GM10266 (cell line): ENCODE results near the gene LAMP1.
"Not testable (repeated sequence)": the region's sequence is repeated elsewhere in the genome, so short reads cannot be mapped to it uniquely, and the experiment has no call there.

Experiments
- DNase-seq: peaks from one replicate; pipeline ENCODE4 v3.0.0; 2012; ENCODE audit errors: extremely low spot score
- CTCF ChIP-seq: IDR thresholded peaks from 2 replicates; pipeline ENCODE4 v1.5.1; 2012; ENCODE audit warnings: mild to moderate bottlenecking, low read depth; ENCODE audit not compliant: control insufficient read depth, insufficient read depth; ENCODE audit errors: missing control alignments

LAMP1 gene

GRCh38 chr13:113343692-113343968, 46.6 kb downstream of the LAMP1 start:
- no peak for TF ChIP-seq CTCF
- DNase-seq, result no peak

GRCh38 chr13:113345486-113345885, 48.4 kb downstream of the LAMP1 start:
- DNase-seq, result no peak
- TF ChIP-seq CTCF, result no peak

GRCh38 chr13:113347736-113348225, 50.7 kb downstream of the LAMP1 start:
- DNase-seq, result not testable (repeated sequence)

GRCh38 chr13:113348591-113348990, 51.6 kb downstream of the LAMP1 start:
- no peak for TF ChIP-seq CTCF
- no peak for DNase-seq

- DNase-seq, result no peak
- no peak for TF ChIP-seq CTCF
These were observed 52.0 kb downstream of the LAMP1 start for GRCh38 chr13:113349050-113349449.

- no peak for TF ChIP-seq CTCF
- no peak for DNase-seq
These were observed 52.5 kb downstream of the LAMP1 start for GRCh38 chr13:113349491-113349890.

- TF ChIP-seq CTCF, result no peak
- DNase-seq, result no peak
These were observed 53.3 kb downstream of the LAMP1 start for GRCh38 chr13:113350065-113350937.

GRCh38 chr13:113350938-113351335, 53.9 kb downstream of the LAMP1 start:
- no peak for TF ChIP-seq CTCF
- no peak for DNase-seq
